Measurements from ENCODE around the gene BEX3.
"Not testable (repeated sequence)": the region's sequence is repeated elsewhere in the genome, so short reads cannot be mapped to it uniquely, and the experiment has no call there.

The BEX3 gene

GRCh38 chrX:103384672-103385071, 8.3 kb downstream of the BEX3 start:
- DNase-seq = no peak

- not testable (repeated sequence) for DNase-seq
These were observed 9.0 kb downstream of the BEX3 start for GRCh38 chrX:103385283-103385830.

GRCh38 chrX:103386332-103386731, 10.0 kb downstream of the BEX3 start:
- DNase-seq = no peak

- DNase-seq = no peak
These were observed 17.1 kb downstream of the BEX3 start for GRCh38 chrX:103393487-103393886.

- DNase-seq = no peak
These were observed 19.8 kb downstream of the BEX3 start for GRCh38 chrX:103396186-103396585.

- no peak for DNase-seq
These were observed 20.3 kb downstream of the BEX3 start for GRCh38 chrX:103396660-103397059.

GRCh38 chrX:103397707-103398106, 21.4 kb downstream of the BEX3 start:
- DNase-seq = no peak

- DNase-seq = no peak
These were observed 22.1 kb downstream of the BEX3 start for GRCh38 chrX:103398421-103398864.

GRCh38 chrX:103399744-103400143, 23.4 kb downstream of the BEX3 start:
- DNase-seq = no peak

GRCh38 chrX:103400931-103401330, 24.6 kb downstream of the BEX3 start:
- no peak for DNase-seq

- peak; percentile 25 for DNase-seq
These were observed 28.1 kb downstream of the BEX3 start for GRCh38 chrX:103404231-103405008.

GRCh38 chrX:103405009-103405333, 28.6 kb downstream of the BEX3 start:
- DNase-seq = no peak

GRCh38 chrX:103406256-103406655, 29.9 kb downstream of the BEX3 start:
- DNase-seq = no peak

GRCh38 chrX:103407776-103408175, 31.4 kb downstream of the BEX3 start:
- DNase-seq = no peak

- DNase-seq = not testable (repeated sequence)
These were observed 35.4 kb downstream of the BEX3 start for GRCh38 chrX:103411721-103412120.

GRCh38 chrX:103413705-103414387, 37.5 kb downstream of the BEX3 start:
- DNase-seq = no peak

- DNase-seq = no peak
These were observed 38.2 kb downstream of the BEX3 start for GRCh38 chrX:103414561-103414960.

GRCh38 chrX:103415068-103415467, 38.7 kb downstream of the BEX3 start:
- no peak for DNase-seq

- DNase-seq = no peak
These were observed 39.2 kb downstream of the BEX3 start for GRCh38 chrX:103415528-103415927.

GRCh38 chrX:103417370-103417769, 41.0 kb downstream of the BEX3 start:
- no peak for DNase-seq

- no peak for DNase-seq
These were observed 41.6 kb downstream of the BEX3 start for GRCh38 chrX:103417933-103418332.

GRCh38 chrX:103418811-103419340, 42.5 kb downstream of the BEX3 start:
- DNase-seq = no peak

GRCh38 chrX:103423955-103424638, 47.8 kb downstream of the BEX3 start:
- DNase-seq = no peak

Measured in CD4-positive, alpha-beta T cell treated with Interleukin-12 subunit alpha and Interleukin-12 subunit beta, for 1 hour (primary cell).